Fibroblast of skin of left biceps (primary cell): ENCODE data around the gene TFB2M.
"Not testable (repeated sequence)": the region's sequence is repeated elsewhere in the genome, so short reads cannot be mapped to it uniquely, and the experiment has no call there.

Source experiments
- DNase-seq, 2 experiments: peaks; one replicate each; pipeline ENCODE4 v3.0.0-alpha.2; 2013; ENCODE audit warnings: low read depth in 2 of 2

TFB2M gene

GRCh38 chr1:246582301-246583055 is 16.4 kb upstream of the TFB2M start:
- DNase-seq: no peak

GRCh38 chr1:246580497-246581370 is 14.7 kb upstream of the TFB2M start:
- DNase-seq: no peak

GRCh38 chr1:246579818-246580217 is 13.8 kb upstream of the TFB2M start:
- no peak for DNase-seq

GRCh38 chr1:246577720-246578106 is 11.7 kb upstream of the TFB2M start:
- DNase-seq: no peak

- no peak for DNase-seq
These were observed 11.1 kb upstream of the TFB2M start for GRCh38 chr1:246577082-246577719.

- no peak for DNase-seq
These were observed 10.6 kb upstream of the TFB2M start for GRCh38 chr1:246576709-246577032.

GRCh38 chr1:246573491-246573890 is 7.4 kb upstream of the TFB2M start:
- no peak for DNase-seq

- DNase-seq: no peak
These were observed 6.7 kb upstream of the TFB2M start for GRCh38 chr1:246572785-246573184.

- no peak for DNase-seq
These were observed 5.9 kb upstream of the TFB2M start for GRCh38 chr1:246571953-246572352.

GRCh38 chr1:246571309-246571708 is 5.2 kb upstream of the TFB2M start:
- not testable (repeated sequence) for DNase-seq

- no peak for DNase-seq
These were observed 3.5 kb upstream of the TFB2M start for GRCh38 chr1:246569248-246570238.

GRCh38 chr1:246567646-246568235 is 1.7 kb upstream of the TFB2M start:
- no peak for DNase-seq

- DNase-seq: peak; percentile 67 to 69
These were observed 968 bp upstream of the TFB2M start for GRCh38 chr1:246566813-246567645.

- DNase-seq: no peak
These were observed 322 bp downstream of the TFB2M start for GRCh38 chr1:246565751-246566127.

- DNase-seq: no peak
These were observed 966 bp downstream of the TFB2M start for GRCh38 chr1:246564839-246565750.

- not testable (repeated sequence) for DNase-seq
These were observed 5.2 kb downstream of the TFB2M start for GRCh38 chr1:246560833-246561232.

GRCh38 chr1:246559310-246559709 is 6.8 kb downstream of the TFB2M start:
- DNase-seq: no peak

- no peak for DNase-seq
These were observed 8.0 kb downstream of the TFB2M start for GRCh38 chr1:246558041-246558440.

- no peak for DNase-seq
These were observed 11.9 kb downstream of the TFB2M start for GRCh38 chr1:246554201-246554600.
